Muscle layer of colon (tissue), 2 donors: ENCODE measurements around the gene TNS3.

Experiments
- H3K27ac ChIP-seq: one replicate; pipeline ENCODE4 v1.7.0; 2013; ENCODE audit warnings: low read depth, mild to moderate bottlenecking, low read length, moderate library complexity
- H3K27me3 ChIP-seq, 2 donors: one replicate each; pipeline ENCODE4 v1.7.0; 2013; ENCODE audit warnings: low read length in 2 of 2, mild to moderate bottlenecking in 2 of 2; ENCODE audit not compliant: insufficient read depth in 2 of 2, control insufficient read depth in 1 of 2
- H3K36me3 ChIP-seq: one replicate; pipeline ENCODE4 v1.7.0; 2013; ENCODE audit warnings: mild to moderate bottlenecking, low read length; ENCODE audit not compliant: insufficient read depth
- H3K4me1 ChIP-seq: one replicate; pipeline ENCODE4 v1.7.0; 2013; ENCODE audit warnings: mild to moderate bottlenecking, low read length; ENCODE audit not compliant: insufficient read depth
- H3K4me3 ChIP-seq, 2 donors: one replicate each; pipeline ENCODE4 v1.7.0; 2013; ENCODE audit warnings: low read length in 2 of 2, low read depth in 1 of 2, mild to moderate bottlenecking in 1 of 2, moderate library complexity in 1 of 2
- H3K9ac ChIP-seq: one replicate; pipeline ENCODE4 v1.7.0; 2013; ENCODE audit warnings: low read length
- H3K9me3 ChIP-seq: one replicate; pipeline ENCODE4 v1.7.0; 2013; ENCODE audit warnings: mild to moderate bottlenecking, low read length
- donor health status: abdominal sarcoma.
- donor health status: Adenocarcinoma of cecum.

TNS3 gene

GRCh38 chr7:47578579-47579270 is 3.2 kb downstream of the TNS3 start:
- H3K4me3 ChIP-seq = no peak overlapping the region
- H3K27ac ChIP-seq = no peak overlapping the region
- peaks cover 62% of the 10 kb centered on the region for H3K4me1 ChIP-seq
- H3K36me3 ChIP-seq = no peaks in the 10 kb centered on the region
- H3K9me3 ChIP-seq = no peaks in the 10 kb centered on the region
- H3K27me3 ChIP-seq = peaks cover 0 to 4% of the 10 kb centered on the region in 2 donors
- no peak overlapping the region for H3K9ac ChIP-seq

DNA sequence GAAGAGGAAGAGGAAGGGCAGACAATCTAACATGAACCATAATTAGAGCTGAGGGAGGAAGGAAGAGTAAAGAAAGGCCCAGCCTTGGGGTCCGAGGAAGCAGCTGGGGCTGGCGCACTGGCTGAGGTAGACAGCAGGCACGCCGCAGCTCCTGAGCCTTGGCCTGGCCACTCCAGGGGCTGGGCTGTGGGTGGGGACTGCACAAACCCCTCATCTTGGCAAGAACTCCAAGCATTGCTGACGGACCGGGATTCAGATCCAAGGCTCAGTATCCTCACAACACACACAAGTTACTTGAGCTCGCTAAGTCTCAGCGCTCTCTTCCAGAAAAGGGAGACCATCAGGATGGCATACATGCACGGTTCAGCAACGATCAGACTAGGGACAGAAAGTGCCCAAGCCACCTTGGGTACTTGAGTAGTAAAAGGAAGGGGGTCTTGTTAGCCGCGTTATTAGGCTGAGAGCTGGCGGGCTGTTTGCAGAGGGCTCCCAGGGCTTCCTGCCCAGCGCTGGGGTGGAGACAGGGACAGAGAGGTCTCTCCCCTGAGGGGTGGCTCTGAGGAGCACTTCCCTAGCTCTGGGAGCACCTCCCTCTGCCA is 4.5 kb downstream of the TNS3 start:
- peak overlapping the region; percentile 16 for H3K9ac ChIP-seq
- H3K27me3 ChIP-seq = peaks cover 0 to 3% of the 10 kb centered on the region in 2 donors
- H3K27ac ChIP-seq = peak overlapping the region; percentile 90
- H3K36me3 ChIP-seq = no peaks in the 10 kb centered on the region
- peaks cover 70% of the 10 kb centered on the region for H3K4me1 ChIP-seq
- H3K4me3 ChIP-seq = peak overlapping the region; percentile 5 to 15
- H3K9me3 ChIP-seq = no peaks in the 10 kb centered on the region

DNA sequence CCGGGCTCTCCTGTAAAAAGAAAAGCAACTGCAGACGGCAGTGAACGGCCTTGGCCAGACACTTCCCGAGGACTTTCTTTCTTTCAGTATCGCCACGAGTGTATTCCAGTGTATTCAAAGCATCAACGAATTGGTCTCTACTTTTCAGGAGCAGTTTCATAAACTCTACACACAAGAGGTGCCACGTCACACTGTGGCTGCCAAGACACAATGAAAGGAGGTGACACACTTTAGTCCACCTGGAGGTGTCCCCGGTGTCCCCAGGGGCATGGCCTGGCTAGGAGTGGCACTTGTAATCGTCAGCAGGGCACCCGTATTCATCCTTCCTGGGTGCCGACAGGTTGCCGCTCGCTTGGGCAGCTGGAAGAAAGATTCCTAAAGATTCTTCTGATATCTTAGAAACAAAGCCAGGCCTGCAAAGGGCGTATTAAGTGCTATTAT is 5.0 kb downstream of the TNS3 start:
- Histone ChIP-seq H3K27ac (peak overlapping the region; percentile 90), H3K27me3 (no peaks in the 10 kb centered on the region), H3K9ac (peak overlapping the region; percentile 16), H3K9me3 (no peaks in the 10 kb centered on the region), H3K36me3 (no peaks in the 10 kb centered on the region), H3K4me3 (peak overlapping the region; percentile 5 to 15), H3K4me1 (peaks cover 75% of the 10 kb centered on the region)

DNA sequence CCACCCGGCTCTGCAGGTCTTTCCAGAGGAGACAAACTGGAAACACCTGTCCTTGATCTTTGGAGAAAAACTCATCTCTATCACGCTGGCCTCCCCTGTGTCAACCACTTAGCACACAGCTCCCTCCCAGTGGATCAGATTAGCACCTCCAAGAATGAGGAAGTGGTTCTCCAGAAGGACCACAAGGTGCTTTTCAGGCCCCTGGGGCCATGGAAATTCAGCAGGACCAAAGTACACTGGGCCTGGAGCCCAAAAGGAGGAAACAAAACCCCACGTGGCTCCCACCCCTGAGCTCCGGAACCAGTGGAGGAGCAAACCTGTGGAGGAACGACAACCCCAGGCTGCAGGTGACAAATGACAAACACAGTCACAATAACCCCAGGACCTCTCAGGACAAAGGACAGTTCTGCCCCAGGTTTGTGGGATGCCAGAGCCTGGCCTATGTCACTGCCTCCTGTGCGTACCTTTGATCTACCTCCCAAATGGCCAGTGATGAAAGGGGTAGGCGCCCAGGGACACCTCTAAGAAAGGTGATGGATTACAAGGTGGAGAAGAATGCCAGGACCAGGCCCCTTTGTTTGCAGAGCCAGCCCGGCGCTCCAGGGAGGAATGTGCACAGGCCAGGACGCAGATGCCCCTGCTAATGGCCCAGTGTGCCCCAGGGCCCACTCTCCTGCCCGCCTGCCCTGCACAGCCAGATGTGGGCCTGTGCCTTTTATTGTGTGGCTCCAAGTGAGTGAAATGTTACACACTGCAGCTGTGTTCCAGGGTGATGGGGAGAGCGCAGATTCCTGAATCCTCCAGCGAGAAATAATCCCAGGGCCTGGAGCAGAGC is 5.7 kb downstream of the TNS3 start:
- H3K4me3 ChIP-seq = peak overlapping the region in 1 of 2 donors; percentile 5
- no peaks in the 10 kb centered on the region for H3K27me3 ChIP-seq
- H3K27ac ChIP-seq = peak overlapping the region; percentile 90
- H3K36me3 ChIP-seq = no peaks in the 10 kb centered on the region
- peak overlapping the region; percentile 16 for H3K9ac ChIP-seq
- H3K9me3 ChIP-seq = no peaks in the 10 kb centered on the region
- H3K4me1 ChIP-seq = peaks cover 82% of the 10 kb centered on the region

DNA sequence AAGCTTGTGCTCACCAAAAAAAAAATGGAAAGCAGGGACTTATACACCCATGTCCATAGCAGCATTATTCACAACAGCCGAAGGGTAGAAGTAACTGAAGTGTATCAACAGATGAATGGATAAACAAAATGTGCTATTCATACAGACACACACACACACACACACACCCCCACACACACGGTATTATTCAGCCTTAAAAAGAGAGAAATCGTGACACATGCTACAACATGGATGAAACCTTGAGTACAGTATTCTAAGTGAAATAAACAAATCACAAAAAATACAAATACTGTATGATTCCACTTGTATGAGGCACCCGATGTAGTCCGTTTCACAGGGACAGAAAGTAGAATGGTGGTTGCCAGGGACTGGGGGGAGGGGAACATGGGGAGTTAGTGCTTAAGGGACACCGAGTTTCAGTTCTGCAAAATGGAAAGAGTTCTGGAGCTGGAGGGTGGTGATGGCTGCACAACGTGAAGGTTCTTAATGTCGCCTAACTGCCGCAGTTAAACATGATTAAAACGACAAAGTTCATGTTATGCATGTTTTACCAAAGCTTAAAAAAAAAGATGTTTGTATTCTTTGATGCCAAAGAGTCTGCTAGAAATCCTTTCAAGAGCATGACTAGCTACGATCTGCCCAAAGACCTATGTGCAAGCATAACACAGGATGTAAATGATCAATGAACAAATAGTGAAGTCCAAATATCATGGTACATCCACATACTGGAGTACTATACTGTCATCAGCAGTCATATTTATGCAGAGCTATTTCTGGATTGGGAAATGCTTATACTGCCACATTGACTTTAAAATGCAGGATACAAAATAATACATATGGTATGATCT is 7.2 kb downstream of the TNS3 start:
- Histone ChIP-seq H3K9me3 (no peaks in the 10 kb centered on the region), H3K9ac (no peak overlapping the region), H3K36me3 (no peaks in the 10 kb centered on the region), H3K4me3 (no peak overlapping the region), H3K4me1 (peaks cover 84% of the 10 kb centered on the region), H3K27ac (peak overlapping the region; percentile 42), H3K27me3 (no peaks in the 10 kb centered on the region)

- Histone ChIP-seq H3K4me1 (peaks cover 76% of the 10 kb centered on the region), H3K9ac (no peak overlapping the region), H3K27ac (peak overlapping the region; percentile 56), H3K27me3 (no peaks in the 10 kb centered on the region), H3K36me3 (no peaks in the 10 kb centered on the region), H3K4me3 (no peak overlapping the region), H3K9me3 (no peaks in the 10 kb centered on the region)
Measured at GRCh38 chr7:47573758-47574481, 8.0 kb downstream of the TNS3 start.

DNA sequence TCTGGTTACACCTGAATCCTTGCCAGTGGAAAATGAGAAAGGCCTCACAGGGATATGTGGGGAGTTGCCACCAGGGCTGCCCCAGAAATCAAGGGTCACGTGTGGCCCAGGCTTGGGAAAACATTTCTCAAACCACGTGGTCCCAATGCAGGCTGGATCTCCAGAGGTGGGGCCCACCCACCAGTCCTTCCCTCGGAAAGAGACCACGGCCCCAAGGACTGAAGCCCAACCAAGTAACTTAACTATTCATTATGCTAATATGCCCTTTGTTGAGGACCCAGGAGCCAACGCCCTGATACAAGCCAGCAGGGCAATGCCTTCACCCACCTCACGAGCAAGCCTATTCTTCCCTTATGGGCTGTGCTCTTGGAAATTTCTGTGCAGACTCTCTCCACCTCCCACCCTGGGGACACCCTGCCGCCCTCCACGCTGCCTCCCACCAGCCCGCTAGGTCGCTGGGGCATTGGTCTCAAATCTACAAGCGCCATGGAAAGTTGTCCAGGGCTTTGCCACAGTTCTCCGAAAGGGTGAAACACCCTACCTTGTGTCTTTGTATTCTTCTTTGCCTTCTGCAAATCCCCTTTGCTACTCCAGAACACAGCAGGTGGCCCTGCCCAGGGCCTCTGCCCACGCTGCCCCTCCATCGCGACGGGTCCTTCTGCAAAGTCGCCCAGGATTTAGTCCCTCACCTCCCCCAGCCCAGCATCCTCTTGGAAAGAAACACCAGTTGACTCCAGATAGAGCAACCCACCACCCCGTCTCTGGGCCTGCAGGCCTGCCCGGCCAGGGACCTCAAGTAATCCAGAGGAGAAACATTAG is 8.8 kb downstream of the TNS3 start:
- no peak overlapping the region for H3K4me3 ChIP-seq
- peaks cover 70% of the 10 kb centered on the region for H3K4me1 ChIP-seq
- H3K9ac ChIP-seq = no peak overlapping the region
- H3K9me3 ChIP-seq = no peaks in the 10 kb centered on the region
- H3K36me3 ChIP-seq = no peaks in the 10 kb centered on the region
- H3K27me3 ChIP-seq = no peaks in the 10 kb centered on the region
- H3K27ac ChIP-seq = peak overlapping the region; percentile 56

GRCh38 chr7:47572094-47572445 is 9.8 kb downstream of the TNS3 start:
- H3K9ac ChIP-seq = no peak overlapping the region
- H3K4me1 ChIP-seq = peaks cover 63% of the 10 kb centered on the region
- no peaks in the 10 kb centered on the region for H3K27me3 ChIP-seq
- peak overlapping the region; percentile 16 for H3K27ac ChIP-seq
- H3K36me3 ChIP-seq = no peaks in the 10 kb centered on the region
- H3K4me3 ChIP-seq = peak overlapping the region in 1 of 2 donors; percentile 3
- H3K9me3 ChIP-seq = no peaks in the 10 kb centered on the region

GRCh38 chr7:47571331-47572093 is 10.4 kb downstream of the TNS3 start:
- H3K36me3 ChIP-seq = no peaks in the 10 kb centered on the region
- H3K27ac ChIP-seq = peak overlapping the region; percentile 16
- H3K4me1 ChIP-seq = peaks cover 57% of the 10 kb centered on the region
- peak overlapping the region in 1 of 2 donors; percentile 3 for H3K4me3 ChIP-seq
- H3K9me3 ChIP-seq = no peaks in the 10 kb centered on the region
- H3K27me3 ChIP-seq = no peaks in the 10 kb centered on the region
- H3K9ac ChIP-seq = no peak overlapping the region
